PC-9 (cell line): ENCODE data around the gene BACH2. TPM values are rescaled to one million over a fixed set of nuclear protein-coding genes. Genes with fewer than 3 reads are reported as not detected.

Source experiments
- BruUV-seq: library from RNA; stranded (reverse); fragments of 400-500 nt; replicated peaks from 2 replicates; lab custom pipeline; 2021; lab: Mats Ljungman, UMichigan
- CTCF ChIA-PET: fragments of 300-600 bp; sonication (Branson Sonifier 250); formaldehyde crosslinking; loops from one replicate; lab custom pipeline; 2022; ENCODE audit warnings: antibody characterized with exemption; lab: Charles Lee
- POLR2A ChIA-PET: fragments of 300-600 bp; sonication (Branson Sonifier 250); formaldehyde crosslinking; loops from one replicate; lab custom pipeline; 2022; ENCODE audit warnings: antibody characterized with exemption; ENCODE audit not compliant: unreplicated experiment; lab: Charles Lee
- DNase-seq, 2 experiments: peaks; one replicate each; pipeline versions ENCODE4 v3.0.0 to v3.0.0-alpha.2; 2015 to 2022; ENCODE audit warnings: mixed read lengths in 1 of 2
- H2AFZ ChIP-seq: fragments of 200-600 bp; sonication (generic); 2 replicates; pipeline ENCODE4 v1.8.1; 2017; ENCODE audit warnings: antibody characterized with exemption
- H3F3A ChIP-seq: fragments of 200-600 bp; sonication (generic); 2 replicates; pipeline ENCODE4 v1.8.1; 2017; ENCODE audit warnings: antibody characterized with exemption, mild to moderate bottlenecking, low read depth; ENCODE audit not compliant: insufficient read depth
- H3K27ac ChIP-seq: fragments of 200-600 bp; sonication (generic); 2 replicates; pipeline ENCODE4 v1.6.1; 2016; ENCODE audit warnings: mixed run types
- H3K27me3 ChIP-seq: fragments of 200-600 bp; sonication (generic); 2 replicates; pipeline ENCODE4 v1.6.1; 2016; ENCODE audit warnings: low read depth, mixed run types; ENCODE audit not compliant: insufficient read depth
- H3K36me3 ChIP-seq: fragments of 200-600 bp; sonication (generic); 2 replicates; pipeline ENCODE4 v1.6.1; 2016; ENCODE audit warnings: low read depth, mixed run types
- H3K4me1 ChIP-seq: fragments of 200-600 bp; sonication (generic); replicated peaks from 2 replicates; pipeline ENCODE4 v1.6.1; 2016; ENCODE audit warnings: mixed run types; ENCODE audit not compliant: insufficient read depth
- H3K4me2 ChIP-seq: fragments of 200-600 bp; sonication (generic); 2 replicates; pipeline ENCODE4 v1.6.1; 2017; ENCODE audit warnings: mixed run types
- H3K4me3 ChIP-seq: fragments of 200-600 bp; sonication (generic); 2 replicates; pipeline ENCODE4 v1.6.1; 2016; ENCODE audit warnings: mixed run types
- H3K79me2 ChIP-seq: fragments of 200-600 bp; sonication (generic); 2 replicates; pipeline ENCODE4 v1.6.1; 2017; ENCODE audit warnings: low read depth, mixed run types
- H3K9me2 ChIP-seq: fragments of 200-600 bp; sonication (generic); 2 replicates; pipeline ENCODE4 v1.8.1; 2017; ENCODE audit warnings: mild to moderate bottlenecking; ENCODE audit not compliant: insufficient read depth
- H3K9me3 ChIP-seq: fragments of 200-600 bp; sonication (generic); 2 replicates; pipeline ENCODE4 v1.8.1; 2016; ENCODE audit warnings: low read depth; ENCODE audit not compliant: insufficient read depth
- H4K20me1 ChIP-seq: fragments of 200-600 bp; sonication (generic); 2 replicates; pipeline ENCODE4 v1.8.1; 2017; ENCODE audit not compliant: insufficient read depth
- CTCF ChIP-seq: fragments of 200-600 bp; sonication (generic); conservative IDR thresholded peaks from 2 replicates; pipeline ENCODE4 v1.6.1; 2017; ENCODE audit warnings: mixed run types, antibody characterized with exemption, mild to moderate bottlenecking, moderate library complexity
- EZH2 ChIP-seq: fragments of 200-600 bp; sonication (generic); IDR thresholded peaks from 2 replicates; pipeline ENCODE4 v1.8.0; 2017; ENCODE audit warnings: antibody characterized with exemption, low read depth
- intact Hi-C: fragments of 100-400 bp; cut with micrococcal nuclease; formaldehyde crosslinking; loops from one replicate; pipeline ENCODE4 v1.10.0; 2022; ENCODE audit not compliant: unreplicated experiment
- total RNA-seq: library from RNA; stranded (reverse); gene quantifications from 2 replicates; pipeline ENCODE4 v1.2.3, GENCODE V29; 2021

Gene BACH2
- total RNA-seq, 1 experiment from 2014 or later, result 2.3 TPM

- intact Hi-C loops, result no loop called here
- Histone ChIP-seq H3K4me3 (no peak overlapping the region), H2AFZ (no peak overlapping the region), H4K20me1 (no peaks in the 10 kb centered on the region), H3K79me2 (no peaks in the 10 kb centered on the region), H3K4me2 (no peak overlapping the region), H3K4me1 (no peaks in the 10 kb centered on the region), H3K36me3 (no peaks in the 10 kb centered on the region), H3K27me3 (no peaks in the 10 kb centered on the region), H3K9me3 (no peaks in the 10 kb centered on the region), H3K27ac (no peak overlapping the region), H3F3A (no peaks in the 10 kb centered on the region), H3K9me2 (no peaks in the 10 kb centered on the region)
- no peak for DNase-seq
- BruUV-seq, result no TSS peak
- TF ChIP-seq EZH2, result no peak
- ChIA-PET CTCF (no interaction called here), POLR2A (interaction anchor here (0.6 kb wide), 1 partner anchor 26 kb away, joined by 6 read pairs; no protein-coding TSS in a partner anchor)
Measured at GRCh38 chr6:90162648-90163387, 133.8 kb downstream of the BACH2 start.

GRCh38 chr6:90160013-90160412, 136.6 kb downstream of the BACH2 start:
- intact Hi-C loops, result no loop called here
- Histone ChIP-seq H3K27ac (no peak overlapping the region), H3K4me1 (no peaks in the 10 kb centered on the region), H2AFZ (no peak overlapping the region), H4K20me1 (no peaks in the 10 kb centered on the region), H3F3A (no peaks in the 10 kb centered on the region), H3K4me3 (no peak overlapping the region), H3K4me2 (no peak overlapping the region), H3K9me2 (no peaks in the 10 kb centered on the region), H3K79me2 (no peaks in the 10 kb centered on the region), H3K9me3 (no peaks in the 10 kb centered on the region), H3K27me3 (no peaks in the 10 kb centered on the region), H3K36me3 (no peaks in the 10 kb centered on the region)
- DNase-seq, result no peak
- TF ChIP-seq CTCF (no peak), EZH2 (no peak)
- CTCF ChIA-PET, result no interaction called here
- BruUV-seq, result no TSS peak
- POLR2A ChIA-PET, result no interaction called here

GRCh38 chr6:90159452-90159851, 137.2 kb downstream of the BACH2 start:
- Histone ChIP-seq H3K9me2 (no peaks in the 10 kb centered on the region), H3K4me2 (no peak overlapping the region), H3K27me3 (no peaks in the 10 kb centered on the region), H3K4me3 (no peak overlapping the region), H3K4me1 (no peaks in the 10 kb centered on the region), H3K9me3 (no peaks in the 10 kb centered on the region), H2AFZ (no peak overlapping the region), H3F3A (no peaks in the 10 kb centered on the region), H3K36me3 (no peaks in the 10 kb centered on the region), H3K27ac (no peak overlapping the region), H3K79me2 (no peaks in the 10 kb centered on the region), H4K20me1 (no peaks in the 10 kb centered on the region)
- ChIA-PET CTCF (no interaction called here), POLR2A (interaction anchor here (0.6 kb wide), 1 partner anchor 12 kb away, joined by 7 read pairs; no protein-coding TSS in a partner anchor)
- BruUV-seq, result no TSS peak
- no peak for DNase-seq
- TF ChIP-seq EZH2 (no peak), CTCF (no peak)
- intact Hi-C loops, result no loop called here
